T-helper 1 cell treated with Interleukin-12 subunit alpha and Interleukin-12 subunit beta and Interleukin-4 antibody, amounts not matched to agents 30 ng/mL and 1 ng/mL, for 36 hours (primary cell): ENCODE measurements around the gene ZP2. TPM values are rescaled to one million over a fixed set of nuclear protein-coding genes. Genes with fewer than 3 reads are reported as not detected.
"Not testable (repeated sequence)": the region's sequence is repeated elsewhere in the genome, so short reads cannot be mapped to it uniquely, and the experiment has no call there.

ENCODE experiments used
- intact Hi-C: fragments of 100-400 bp; cut with micrococcal nuclease; formaldehyde crosslinking; loops from one replicate; pipeline ENCODE4 v1.15.1; 2024
- total RNA-seq: library from RNA; stranded (reverse); gene quantifications from 2 replicates; pipeline ENCODE4 v1.2.3, GENCODE V29; 2022

The ZP2 gene
- not detected in 2 replicates for total RNA-seq

- intact Hi-C loops = no loop called here
Measured at GRCh38 chr16:21211486-21211885, at the start of gene ZP2. Gene ZP2, minus strand, starts transcription at chr16:21211574. Its CDS starts 27 bp downstream, at chr16:21211547.

DNA sequence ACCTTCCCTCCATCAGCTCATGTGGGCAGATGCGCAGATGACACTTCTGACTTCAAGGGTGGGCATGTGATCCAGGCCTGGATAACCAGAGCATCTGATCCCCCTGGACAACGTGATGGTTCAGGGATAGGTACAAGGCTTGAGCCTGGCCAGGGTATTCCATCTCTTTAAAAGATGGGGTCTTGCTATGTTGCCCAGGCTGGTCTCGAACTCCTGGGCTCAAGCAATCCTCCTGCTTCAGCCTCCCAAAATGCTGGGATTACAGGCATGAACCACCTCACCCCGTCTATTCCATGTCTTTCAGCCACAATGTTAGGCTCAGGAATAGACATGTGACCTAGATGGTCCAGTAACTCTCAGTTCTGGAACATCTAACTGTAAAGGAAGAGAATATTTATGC, 45.9 kb upstream of the ZP2 start:
- intact Hi-C loops = no loop called here

GRCh38 chr16:21256636-21257035, 45.3 kb upstream of the ZP2 start:
- intact Hi-C loops = no loop called here

DNA sequence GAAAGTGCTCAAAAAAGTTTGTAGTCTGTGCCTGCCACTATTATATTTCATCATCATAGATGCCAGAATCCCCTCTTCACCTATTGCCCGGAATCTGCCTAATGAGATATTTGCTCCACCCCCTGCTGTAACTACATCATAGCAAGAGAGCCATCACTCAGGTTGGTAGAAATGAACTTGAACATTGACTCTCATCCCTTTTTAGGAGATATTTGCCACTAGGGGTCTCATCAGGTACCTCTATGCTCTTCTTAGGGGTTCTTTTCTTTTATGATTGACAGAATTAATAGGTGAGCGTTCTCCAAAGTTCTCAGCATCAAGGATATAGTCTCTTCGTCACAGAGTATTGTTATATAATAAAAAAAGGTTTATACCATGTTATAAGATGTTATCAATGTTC, 42.1 kb upstream of the ZP2 start:
- intact Hi-C loops = no loop called here

DNA sequence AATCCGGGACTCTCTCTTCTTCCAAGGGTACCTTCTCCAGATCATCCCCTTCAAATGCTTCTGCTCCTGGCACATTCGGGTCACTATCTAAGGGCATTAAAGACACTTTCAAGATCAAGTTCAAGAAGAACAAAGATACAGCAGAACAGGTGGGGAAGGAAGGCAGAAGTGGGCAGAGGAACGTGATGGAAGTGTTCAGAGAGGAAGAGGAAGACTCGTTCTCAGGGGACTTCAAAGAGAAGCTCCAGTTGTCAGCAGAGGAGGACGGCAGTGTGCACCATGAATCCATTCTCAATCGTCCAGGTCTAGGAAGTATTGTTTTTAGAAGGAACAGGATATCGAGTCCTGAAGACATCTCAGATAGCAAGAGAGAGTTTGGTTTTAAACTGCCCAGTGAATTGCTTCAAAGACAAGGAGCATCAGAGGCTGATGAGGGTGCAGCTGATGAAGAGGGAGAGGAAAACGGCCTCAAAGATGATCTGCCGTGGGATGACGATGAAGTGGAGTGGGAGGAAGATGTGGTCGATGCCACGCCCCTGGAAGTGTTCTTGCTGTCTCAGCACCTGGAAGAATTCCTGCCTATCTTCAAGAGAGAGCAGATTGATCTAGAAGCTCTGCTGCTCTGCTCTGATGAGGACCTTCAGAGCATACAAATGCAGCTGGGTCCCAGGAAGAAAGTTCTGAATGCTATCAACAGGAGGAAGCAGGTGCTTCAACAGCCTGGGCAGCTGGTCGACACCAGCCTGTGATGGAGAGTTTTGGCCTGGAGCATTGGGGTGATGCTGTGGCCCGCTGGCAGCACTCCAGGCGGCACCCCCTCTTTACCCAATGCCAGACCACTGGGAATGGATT, 38.9 kb upstream of the ZP2 start:
- intact Hi-C loops = no loop called here

DNA sequence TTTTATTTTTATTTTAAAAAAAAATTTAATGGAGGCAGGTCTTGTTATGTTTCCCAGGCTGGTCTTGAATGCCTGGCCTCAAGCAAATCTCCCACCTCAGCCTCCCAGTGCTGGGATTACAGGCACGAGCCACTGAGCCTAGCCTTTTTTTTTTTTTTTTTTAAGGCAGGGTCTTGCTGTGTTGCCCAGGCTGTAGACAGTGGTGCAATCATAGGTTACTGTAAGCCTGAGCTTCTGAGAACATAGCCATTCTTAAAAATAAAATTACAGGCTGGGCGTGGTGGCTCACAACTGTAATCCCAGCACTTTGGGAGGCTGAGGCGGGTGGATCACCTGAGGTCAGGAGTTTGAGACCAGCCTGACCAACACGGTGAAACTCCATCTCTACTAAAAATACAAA, 36.8 kb upstream of the ZP2 start:
- intact Hi-C loops = not testable (repeated sequence)

- intact Hi-C loops = no loop called here
Measured at GRCh38 chr16:21244518-21245215, 33.3 kb upstream of the ZP2 start.

GRCh38 chr16:21242756-21243155, 31.4 kb upstream of the ZP2 start:
- intact Hi-C loops = no loop called here

- intact Hi-C loops = no loop called here
Measured at GRCh38 chr16:21239646-21240045, 28.3 kb upstream of the ZP2 start.

- intact Hi-C loops = no loop called here
Measured at GRCh38 chr16:21236831-21237230, 25.5 kb upstream of the ZP2 start.

- intact Hi-C loops = no loop called here
Measured at GRCh38 chr16:21235199-21235585, 23.8 kb upstream of the ZP2 start.

- intact Hi-C loops = no loop called here
Measured at GRCh38 chr16:21233521-21234150, 22.3 kb upstream of the ZP2 start, which contains the start of gene ANKS4B. Gene ANKS4B, plus strand, starts transcription at chr16:21233699. Its CDS starts 39 bp downstream, at chr16:21233738.

GRCh38 chr16:21233045-21233520, 21.7 kb upstream of the ZP2 start:
- intact Hi-C loops = no loop called here

DNA sequence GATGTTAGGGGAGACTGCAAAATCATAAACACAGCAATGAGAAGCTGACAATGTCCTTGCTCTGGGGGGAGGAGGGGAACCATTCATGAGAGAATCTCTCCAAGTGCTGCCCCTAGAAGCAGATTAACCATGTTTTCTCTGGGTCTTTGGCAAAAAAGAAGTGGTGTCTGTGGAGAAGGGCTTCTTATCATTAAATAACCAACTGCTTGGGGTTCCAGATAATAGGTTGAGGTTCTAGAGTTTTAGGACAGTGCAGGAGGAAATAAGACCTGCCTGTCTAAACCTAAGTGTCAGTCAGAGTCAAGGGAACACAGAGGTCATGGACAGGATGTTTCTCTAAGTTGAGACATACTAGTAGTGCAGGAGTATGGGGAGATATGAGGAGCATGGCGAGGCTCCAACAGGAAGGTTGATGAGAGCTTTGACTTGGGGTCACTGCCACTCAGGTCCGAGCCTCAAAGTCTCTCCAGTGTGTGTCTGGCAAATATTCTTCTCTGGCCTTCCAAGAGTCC, 17.0 kb upstream of the ZP2 start:
- intact Hi-C loops = no loop called here

- intact Hi-C loops = no loop called here
Measured at GRCh38 chr16:21227866-21228265, 16.5 kb upstream of the ZP2 start.

DNA sequence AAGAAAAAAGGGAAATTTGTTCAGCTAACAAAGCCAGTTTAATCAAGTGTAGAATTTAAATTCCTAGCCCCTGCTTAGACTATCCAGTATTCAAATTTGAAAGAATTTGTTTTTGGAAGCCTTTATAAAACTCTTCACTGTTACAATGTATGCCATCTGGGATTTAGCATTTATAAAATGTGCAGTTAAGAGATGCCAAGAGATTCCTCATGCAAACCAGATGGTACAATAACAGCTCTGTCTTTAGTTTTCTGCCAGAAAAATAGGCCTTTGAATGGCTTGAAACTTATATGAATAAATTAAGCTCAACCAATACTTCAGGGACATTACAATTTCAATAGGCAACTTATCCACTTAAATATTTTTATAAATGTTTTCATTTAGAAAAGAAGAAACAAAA, 15.4 kb upstream of the ZP2 start:
- intact Hi-C loops = no loop called here

- intact Hi-C loops = no loop called here
Measured at GRCh38 chr16:21224800-21225199, 13.4 kb upstream of the ZP2 start.

GRCh38 chr16:21223787-21224186, 12.4 kb upstream of the ZP2 start:
- intact Hi-C loops = no loop called here

DNA sequence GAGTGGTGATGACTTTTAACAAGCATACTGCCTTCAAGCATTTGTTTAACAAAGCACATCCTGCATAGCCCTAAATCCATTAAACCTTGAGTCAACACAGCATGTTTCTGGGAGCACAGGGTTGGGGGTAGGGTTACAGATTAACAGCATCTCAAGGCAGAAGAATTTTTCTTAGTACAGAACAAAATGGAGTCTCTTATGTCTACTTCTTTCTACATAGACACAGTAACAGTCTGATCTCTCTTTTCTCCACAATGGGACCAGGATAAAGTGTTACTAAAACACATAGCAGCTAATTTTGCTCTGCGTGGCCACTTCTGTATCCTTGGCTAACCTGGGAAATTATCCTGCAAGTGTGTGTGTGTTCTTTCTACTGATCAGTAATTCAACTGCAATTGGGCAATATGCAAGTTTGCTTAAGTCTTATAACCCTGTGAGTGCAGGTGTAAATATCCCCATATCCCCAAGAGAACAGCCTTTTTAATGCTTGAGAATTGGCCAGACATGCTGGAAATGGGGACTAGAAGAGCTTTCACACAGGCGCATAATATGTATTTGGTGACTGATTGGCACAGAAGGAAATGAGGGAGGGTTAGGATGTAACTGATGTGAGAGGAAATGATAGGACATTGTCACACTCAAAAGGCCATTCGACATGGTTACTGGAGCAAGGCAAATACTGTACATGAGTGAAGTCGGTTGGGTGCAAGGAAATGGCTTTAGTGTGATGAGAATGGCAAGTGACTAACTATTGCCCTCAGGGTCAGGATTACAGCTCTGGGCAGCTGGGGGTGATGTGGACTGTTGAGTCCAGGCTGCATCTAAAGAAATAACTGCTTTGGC, 11.3 kb upstream of the ZP2 start:
- intact Hi-C loops = no loop called here

DNA sequence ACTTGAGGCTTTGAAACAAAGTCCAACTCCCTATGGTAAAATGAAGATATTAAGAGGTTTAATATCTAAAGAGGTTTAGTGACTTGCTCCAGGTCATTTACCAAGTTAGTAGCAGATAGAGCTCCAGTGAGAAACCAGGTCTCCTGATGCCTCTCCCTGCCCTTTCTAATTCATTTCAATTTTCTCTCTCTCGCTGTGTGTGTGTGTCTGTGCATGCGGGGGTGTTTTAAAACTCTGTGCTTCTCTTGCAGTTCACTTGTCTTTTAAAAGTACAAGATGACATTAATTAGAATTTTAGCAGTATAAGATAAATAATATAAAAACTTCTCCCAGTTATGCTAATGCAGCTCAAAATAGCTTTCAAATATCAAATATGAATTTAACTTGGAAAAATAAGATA, 8.2 kb upstream of the ZP2 start:
- intact Hi-C loops = no loop called here

GRCh38 chr16:21218153-21218552, 6.8 kb upstream of the ZP2 start:
- intact Hi-C loops = no loop called here
